ENCODE measurements around the gene ASB18.
"Not testable (repeated sequence)": the region's sequence is repeated elsewhere in the genome, so short reads cannot be mapped to it uniquely, and the experiment has no call there.

Gene ASB18

DNA sequence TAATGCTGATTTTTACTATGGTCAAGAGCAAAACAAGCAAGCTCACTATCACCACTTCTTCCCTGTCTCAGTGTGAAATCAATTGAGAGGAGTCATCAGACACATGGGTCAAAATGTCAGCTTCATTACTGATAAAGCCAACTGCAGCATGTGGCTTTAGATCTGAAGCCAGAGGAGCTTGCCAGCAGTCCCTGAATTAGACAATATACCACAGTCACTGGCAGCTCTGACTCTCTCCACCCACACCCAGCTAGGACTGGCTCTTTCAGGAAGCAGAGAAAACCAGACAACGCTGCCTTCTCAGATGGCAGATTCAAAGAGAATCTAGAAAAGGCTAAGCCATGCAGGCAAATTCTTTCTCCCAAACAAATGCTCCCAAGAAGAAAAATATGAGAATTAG lies 20.0 kb upstream of the ASB18 start:
- no peak for FAIRE-seq

DNA sequence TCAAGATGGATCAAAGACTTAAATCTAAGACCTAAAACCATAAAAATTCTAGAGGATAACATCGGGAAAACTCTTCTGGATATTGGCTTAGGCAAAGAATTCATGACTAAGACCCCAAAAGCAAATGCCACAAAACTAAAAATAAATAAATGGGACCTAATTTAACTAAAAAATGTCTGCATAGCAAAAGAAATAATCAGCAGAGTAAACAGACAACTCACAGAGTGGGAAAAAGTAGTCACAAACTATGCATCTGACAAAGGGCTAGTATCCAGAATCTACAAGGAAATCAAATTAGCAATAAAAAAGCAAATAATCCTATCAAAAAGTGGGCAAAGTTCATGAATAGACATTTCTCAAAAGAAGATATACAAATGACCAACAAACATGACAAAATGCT lies 18.2 kb upstream of the ASB18 start:
- no peak for FAIRE-seq

DNA sequence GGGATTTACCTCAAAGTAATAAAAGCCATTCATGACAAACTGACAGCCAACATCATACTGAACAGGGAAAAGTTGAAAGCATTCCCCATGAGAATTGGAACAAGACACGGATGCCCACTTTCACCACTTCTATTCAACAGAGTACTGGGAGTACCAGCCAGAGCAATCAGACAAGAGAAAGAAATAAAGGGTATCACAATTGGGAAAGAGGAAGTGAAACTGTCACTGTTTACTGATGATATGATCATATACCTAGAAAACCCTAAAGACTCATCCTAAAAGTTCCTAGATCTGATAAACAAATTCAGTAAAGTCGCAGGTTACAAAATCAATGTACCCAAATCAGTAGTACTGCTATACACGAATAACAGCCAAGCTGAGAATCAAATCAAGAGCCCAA lies 17.2 kb upstream of the ASB18 start:
- no peak for FAIRE-seq

DNA sequence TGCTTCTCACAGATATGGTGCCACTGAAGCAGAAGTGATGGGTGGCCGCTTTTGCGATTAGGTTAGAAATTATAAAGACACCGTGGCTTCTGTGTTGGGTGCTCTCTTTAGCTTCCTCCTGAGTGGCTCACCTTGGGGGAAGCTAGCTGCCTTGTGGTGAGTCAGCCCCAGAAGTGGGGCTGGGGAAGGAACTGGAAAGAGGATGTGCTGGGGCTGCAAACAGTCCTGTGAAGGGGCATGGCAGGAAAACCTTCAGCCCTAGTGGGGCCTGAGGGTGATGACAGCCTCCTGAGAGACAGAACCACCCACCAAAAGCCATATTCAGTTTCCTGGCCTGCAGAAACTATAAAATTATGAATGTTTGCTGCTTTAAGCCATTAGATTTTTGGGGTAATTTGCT lies 8.9 kb upstream of the ASB18 start:
- FAIRE-seq = no peak

DNA sequence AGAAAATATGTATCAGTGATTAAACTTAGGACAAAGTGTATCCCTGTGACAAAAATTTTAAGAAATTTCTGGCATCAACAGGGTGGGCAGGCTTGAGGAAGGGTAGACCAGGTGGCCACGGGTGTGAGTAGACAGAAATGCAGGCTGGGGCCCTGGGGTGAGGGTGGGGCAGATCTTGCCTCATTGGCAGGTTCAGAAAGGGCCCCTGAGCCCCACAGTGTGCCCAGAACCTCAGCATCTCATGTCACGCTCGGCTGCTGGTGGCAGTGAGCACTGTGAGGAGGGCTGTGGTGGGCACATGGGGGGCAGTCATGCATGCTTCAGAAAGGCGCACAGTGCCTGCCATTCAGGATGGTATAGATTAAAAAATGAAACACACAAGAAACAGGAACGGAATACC lies 7.6 kb upstream of the ASB18 start:
- no peak for FAIRE-seq

DNA sequence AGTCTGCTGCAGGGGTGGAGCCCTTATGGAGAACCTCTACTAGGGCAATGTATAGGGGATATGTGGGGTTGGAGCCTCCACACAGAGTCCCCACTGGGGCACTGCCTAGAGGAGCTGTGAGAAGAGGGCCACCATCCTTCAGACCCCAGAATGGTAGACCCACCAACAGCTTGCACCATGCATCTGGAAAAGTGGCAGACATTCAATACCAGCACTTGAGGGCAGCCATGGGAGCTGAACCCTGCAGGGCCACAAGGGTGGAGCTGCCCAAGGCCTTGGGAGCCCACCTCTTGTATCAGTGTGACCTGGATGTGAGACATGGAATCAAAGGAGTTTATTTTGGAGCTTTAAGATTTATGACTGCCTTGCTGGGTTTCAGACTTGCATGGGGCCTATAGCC lies 5.7 kb upstream of the ASB18 start:
- FAIRE-seq = not testable (repeated sequence)

DNA sequence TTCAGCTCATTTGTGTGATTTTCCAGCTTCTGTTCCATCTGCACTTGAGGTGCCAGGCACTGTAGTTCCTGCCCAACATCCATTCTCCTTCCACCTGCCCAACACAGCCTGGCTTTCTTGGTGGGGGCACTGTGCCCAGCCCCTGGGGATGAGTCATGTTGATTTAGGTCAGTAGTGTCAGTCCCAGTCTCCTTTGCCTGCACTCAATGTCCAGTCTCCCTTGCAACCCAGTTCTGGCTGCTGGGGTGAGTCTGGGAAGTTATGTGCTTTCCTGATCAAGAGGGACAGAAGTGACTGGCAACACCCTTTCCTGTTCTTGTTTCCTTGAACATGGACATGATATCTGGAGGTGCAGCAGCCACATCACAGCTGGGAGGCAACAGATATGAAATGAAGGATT lies 1.5 kb upstream of the ASB18 start:
- FAIRE-seq = no peak

DNA sequence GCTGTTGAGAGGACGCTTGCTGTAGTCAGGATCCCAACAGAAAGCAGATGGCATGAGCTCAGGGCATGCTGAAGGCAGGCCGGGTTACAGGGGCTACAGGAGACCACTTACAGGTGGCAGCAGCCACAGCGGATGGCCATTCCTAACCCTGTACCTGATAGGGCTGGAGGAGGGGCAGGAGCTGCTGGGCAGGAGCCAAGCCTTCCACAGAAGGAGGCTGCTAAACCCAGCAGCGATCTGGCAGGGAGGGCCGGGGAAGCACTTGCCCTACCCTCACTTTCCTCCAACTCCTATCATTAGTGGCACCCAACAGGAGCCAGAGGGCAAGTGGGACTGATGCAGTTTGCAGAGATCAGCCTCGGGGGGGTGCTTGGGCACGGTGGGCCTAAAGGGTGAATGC lies 2.0 kb downstream of the ASB18 start:
- FAIRE-seq = no peak

DNA sequence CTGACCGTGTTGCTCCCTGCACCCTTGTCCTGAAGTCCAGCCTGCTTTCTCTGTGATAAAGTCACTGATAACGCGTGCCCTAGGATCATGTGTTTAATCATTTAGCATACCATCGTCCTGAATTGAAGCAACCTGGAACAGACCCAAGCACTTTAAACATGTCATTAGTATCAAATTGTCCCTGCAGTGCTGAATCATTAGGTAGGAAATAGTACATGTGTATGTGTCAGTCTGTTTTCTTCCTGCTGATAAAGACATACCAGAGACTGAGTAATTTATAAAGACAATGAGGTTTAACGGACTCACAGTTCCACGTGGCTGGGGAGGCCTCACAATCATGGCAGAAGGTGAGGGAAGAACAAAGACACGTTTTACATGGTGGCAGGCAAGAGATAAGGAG lies 2.8 kb downstream of the ASB18 start:
- no peak for FAIRE-seq

DNA sequence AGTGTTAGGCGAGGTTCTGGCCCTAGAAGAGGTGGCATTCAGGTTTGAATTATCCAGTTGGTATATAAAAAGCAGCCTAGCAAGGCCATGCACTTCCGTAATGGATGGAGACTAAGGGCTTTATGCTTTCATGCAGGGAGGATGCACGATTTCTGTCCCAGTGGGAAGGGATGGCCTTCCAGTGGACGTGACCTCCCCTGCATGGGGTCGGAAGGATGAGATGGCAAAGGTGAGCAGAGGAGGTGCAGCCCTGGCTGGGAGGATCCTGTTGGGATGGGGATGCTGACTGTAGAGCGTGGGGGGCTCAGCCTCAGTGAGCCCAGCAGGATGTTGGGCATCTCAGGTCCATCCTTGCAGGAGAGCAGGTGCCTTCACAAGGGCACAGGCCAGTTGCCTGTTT lies 4.8 kb downstream of the ASB18 start:
- no peak for FAIRE-seq

DNA sequence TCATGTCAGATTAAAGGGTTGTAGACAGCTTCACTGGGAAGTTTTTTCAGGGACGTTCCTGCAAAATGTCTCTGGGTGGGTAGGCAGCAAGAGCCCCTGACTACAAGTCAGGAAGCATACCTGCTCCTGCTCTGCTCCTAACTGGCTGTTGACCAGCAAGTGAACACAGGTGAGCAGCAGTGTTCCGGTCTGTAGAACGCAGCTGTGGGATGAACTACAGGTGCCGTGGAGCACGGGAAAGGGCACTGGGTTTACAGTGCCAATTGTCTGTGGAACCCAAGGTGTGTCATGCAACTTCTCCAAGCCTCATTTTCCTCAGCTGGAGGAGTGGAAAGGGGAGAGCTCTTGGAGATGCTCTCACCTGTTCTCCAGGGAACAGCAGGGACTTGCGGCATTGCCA lies 6.6 kb downstream of the ASB18 start:
- no peak for FAIRE-seq

DNA sequence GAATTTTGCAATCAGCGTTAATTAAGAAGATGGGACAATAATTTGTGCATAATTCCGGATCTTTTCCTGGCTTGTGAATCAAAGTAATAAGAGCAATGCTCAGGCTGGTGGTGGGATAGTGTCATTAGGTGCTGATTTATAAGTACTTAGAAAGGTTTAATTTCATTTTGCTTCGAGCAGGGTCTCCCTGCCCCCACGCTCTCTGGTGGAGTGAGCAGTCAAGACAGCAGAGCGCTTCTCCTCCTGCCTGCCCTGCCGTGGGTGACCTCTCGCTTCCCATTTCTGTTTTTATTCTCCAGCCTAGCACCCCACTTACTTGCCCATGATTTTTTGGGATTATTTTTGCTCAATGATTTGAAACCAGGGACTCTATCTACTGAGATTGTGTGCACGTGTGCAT lies 7.1 kb downstream of the ASB18 start:
- FAIRE-seq = no peak

DNA sequence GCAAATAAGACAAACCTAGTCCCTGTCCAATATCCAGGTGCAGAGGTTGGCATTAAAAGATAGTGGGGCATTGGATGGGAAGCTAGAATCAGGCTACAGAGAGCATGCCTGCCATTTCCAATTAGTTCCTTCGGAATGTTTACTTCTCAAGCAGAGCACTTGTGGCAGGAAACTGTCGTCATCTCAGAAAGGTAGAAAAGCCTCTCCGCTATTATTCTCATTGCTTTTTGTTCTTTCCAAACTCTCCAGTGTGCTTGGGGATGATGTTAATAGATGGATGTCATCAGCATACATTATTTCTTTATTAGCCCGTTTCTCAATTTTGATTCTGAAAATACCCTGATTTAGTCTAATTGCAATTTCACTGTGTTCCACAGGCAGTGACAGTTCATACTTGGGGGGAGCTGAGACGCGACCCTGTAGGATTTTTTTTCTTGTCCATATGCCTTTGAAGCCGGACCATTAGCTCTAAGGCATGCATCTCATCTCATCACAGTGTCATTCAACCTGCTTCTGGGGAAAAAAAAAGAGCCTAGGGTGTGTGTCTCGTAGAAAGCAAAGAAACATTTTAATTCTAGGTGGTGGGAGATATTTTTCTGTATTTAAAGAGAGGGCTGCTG lies 7.7 kb downstream of the ASB18 start:
- FAIRE-seq = no peak

DNA sequence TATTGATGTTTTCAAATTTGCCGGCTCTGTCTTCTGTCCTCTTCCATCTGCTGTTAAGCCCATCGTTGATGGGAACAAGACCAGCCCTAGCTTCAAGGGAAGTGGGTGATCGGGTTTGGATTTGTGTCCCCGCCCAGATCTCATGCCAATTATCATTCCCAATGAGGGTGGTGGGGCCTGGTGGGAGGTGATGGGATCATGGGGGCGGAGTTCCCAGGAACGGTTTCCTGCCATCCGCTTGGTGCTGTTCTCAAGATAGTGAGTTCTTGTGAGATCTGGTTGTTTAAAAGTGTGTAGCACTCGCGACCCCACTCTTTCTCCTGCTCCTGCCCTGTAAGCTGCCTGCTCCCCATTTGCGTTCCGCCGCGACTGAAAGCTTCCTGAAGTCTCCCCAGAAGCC lies 9.5 kb downstream of the ASB18 start:
- FAIRE-seq = no peak

DNA sequence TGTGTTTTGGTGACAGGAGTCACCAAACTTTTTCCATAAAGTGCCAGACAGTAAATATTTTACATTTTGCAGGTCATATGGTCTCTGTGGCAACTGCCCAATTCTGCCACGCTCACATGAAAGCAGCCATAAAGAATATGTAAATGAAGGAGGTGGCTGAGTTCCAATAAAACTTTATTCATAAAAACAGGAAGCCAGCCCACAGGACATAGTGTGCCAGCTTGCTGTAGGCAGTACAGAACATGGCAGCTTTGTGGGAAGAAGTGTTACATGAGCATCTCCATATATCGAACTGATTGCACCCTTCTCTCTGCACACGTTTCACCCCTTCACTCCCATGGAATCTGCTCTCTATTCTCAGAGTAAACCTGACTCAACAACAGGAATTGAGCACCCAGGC lies 10.2 kb downstream of the ASB18 start:
- no peak for FAIRE-seq

DNA sequence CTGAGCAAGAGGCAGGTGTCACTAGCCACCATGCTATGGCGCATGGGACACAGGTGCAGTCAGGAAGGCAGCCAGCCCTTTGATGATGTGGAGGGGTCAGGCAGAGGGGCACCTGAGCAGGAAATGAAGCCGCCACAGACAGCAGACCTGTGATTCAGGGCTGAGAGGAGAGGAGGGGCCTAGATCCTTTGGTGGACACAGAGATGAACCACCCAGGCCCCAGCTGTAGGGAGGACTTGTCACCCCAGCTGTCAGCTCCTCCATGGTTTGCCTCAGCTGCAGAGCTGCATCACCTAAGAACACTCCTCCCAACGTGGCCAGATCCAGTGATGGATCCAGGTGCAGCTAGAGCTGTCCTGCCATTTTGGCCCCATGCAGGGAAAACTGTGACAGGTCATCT lies 11.6 kb downstream of the ASB18 start:
- FAIRE-seq = no peak

DNA sequence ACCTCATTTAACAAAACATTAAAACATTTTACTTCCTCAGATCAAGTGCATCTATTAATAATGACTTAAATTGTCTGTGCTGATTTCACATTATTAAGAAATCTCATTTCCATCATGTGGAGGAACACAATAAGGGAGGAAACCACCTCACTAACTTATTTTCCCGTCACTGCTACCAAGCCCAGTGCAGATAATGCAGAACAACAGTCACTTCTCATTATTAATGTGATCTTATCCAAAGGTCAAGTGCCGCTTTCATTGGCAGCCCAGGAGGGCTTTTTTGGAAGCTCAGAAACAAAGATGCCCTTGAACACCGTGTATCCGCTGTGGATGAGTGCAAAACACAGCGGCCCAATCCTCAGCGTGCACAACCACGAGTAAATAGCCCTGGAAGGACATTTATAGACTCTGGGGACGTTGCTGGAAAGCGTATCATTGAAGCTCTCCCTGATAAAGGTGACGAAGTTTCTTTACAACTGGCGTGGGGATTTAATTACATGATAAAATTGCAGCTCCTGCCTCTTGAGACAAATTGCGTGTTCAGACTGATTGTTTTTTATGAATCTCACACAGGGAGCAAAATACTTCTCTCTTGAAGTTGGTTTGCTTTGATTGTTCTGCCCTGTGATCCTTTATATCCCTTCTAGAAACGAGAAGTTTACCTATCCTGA lies 13.2 kb downstream of the ASB18 start:
- no peak for FAIRE-seq

DNA sequence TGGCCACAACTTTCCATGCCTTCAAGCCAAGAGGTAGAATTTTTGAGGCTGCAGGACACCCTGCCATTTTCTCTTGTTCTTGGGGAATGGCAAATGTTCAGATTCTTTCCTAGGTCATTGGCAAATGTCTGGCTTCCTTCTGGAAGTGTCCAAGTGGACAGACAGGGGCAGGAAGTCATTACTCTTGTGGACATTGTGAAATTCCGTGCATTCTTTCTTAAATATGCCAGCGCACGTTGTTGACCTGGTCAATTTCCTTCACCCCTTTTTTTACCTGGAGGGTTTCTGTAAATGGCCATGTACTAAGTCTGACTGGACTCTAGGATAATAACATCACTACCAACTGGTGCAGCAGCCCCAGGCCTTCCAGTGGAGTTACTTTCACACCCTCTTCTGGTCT lies 13.9 kb downstream of the ASB18 start:
- FAIRE-seq = no peak

DNA sequence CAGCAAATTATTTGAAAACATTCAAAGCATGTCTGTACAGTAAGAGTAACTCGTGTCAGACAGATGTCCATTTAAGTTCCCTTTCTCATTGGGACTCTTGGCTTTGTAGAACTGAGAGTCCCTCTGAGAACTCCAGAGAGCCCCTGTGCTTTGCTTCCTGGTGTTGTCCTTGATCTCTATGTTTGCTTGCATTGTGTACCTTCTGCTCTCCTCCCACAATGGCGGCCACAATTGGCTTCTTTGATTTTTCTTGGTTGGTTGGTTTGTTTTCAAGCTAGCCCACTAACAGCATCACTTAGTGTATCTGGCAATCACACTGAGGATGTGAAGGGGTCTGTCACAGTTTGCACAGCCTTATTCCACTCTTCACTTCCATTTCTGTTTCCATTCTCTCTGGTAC lies 15.1 kb downstream of the ASB18 start:
- FAIRE-seq = no peak

DNA sequence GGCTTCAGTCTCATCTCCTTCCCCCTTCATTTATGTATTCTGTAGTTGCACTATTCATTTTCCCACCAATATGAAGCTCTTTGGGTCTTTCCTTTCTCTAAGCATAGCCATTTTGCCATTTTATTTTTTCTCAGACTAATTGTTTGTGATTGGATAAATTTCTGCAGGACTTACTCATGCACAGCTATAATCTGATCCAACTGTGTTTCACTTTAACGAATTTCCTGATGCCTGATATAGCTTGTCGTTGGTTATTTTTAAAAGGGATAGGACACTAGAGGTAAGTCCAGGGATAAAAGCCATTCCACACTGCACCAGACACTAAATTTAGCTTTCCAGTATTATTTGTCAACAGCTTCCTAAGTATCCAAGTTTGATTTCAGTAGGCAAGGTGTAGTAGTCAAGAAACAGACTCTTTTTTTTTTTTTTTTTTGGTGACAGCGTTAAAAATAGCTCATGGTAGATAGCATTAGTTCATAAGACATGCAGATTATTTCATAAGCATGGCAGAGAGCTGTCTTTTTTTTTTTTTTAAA lies 17.4 kb downstream of the ASB18 start:
- no peak for FAIRE-seq

DNA sequence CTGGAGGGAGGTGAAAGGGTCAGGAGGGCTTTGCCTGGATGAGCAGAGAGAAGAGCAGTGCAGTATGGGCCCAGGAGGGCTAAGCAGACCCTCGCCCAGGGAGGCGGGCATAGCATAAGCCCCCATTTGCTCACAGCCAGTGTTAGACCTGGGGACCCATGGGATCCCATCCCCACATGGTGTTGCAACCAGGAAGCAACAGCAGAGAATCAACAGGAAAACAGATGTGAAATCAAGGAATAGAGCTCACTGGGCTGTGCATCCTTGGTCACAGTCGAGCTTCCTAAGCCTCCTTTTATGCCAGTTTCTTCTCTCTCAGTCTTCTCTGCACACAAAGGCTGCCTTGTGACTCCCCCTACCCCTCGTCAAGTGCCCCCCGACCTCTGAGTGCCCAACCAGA lies 19.9 kb downstream of the ASB18 start:
- no peak for FAIRE-seq

DNA sequence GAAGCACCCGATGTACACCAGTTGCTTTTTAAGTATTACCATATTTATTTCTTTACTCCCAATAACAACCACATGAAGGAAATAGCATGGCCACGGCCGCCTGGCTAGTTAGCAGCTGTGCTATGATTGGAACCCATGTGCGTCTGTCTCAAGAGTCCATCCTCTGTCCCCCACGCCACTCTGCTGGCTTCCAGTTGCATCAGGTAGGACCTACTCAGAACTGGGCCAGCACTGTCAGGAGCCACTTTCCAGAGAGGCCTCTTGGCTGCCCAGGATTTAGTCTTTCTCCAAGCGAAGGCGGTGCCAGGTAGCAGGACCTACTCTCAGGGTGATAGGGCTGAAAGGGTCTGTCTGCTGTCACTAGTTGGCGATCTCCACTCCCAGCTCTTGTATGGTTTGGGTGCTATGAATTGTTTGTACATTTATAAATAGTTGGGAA lies 22.1 kb downstream of the ASB18 start:
- FAIRE-seq = no peak

DNA sequence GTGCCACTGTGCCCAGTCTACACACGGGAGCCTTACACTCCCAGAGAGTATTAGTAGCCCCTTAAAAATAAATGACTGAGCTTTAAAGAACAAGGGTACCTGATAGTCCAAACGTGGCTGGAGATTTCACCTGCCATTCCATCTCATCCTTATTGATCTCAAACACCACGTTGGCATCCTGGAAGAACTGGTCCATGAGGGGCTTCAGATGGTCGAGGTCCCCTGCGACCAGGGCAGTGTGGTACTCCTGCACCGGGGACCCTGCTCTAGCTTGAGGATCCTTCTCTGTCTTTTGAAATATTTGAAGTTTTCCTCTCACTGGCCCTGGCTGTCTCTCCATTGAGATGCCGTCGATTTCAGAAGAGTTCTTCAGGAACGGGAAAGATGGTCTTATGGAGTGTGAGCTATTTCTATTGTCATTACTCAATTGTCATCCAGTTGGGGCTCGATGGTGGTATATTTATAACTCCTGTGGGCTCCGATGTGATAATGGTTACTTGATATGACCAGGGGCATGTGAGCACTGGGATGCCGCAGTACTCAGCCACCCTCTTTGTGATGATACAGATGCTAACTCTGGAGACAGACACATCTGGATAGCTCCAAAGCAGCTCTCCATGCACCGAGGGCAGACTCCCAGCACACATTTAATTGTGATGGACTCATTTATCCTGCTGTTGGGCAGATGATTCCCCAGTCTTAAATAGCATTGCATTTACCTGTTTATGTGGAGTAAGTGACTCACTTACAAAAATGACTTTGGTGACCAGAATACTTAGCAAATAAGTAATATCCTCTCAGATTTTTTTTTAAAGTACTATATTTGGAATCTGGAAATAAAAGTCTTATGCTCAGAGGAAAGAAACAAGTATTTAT lies 22.8 kb downstream of the ASB18 start:
- no peak for FAIRE-seq
